ENCODE data around the gene HRH3. TPM values are rescaled to one million over a fixed set of nuclear protein-coding genes. Genes with fewer than 3 reads are reported as not detected.

The HRH3 gene
- total RNA-seq, 1 donor, result not detected

- Histone ChIP-seq H3K27me3 (ENCODE audit: insufficient read depth, low read length) (peaks cover 24% of the 10 kb centered on the region), H3K4me1 (ENCODE audit: insufficient read depth, low read length) (no peaks in the 10 kb centered on the region), H3K4me3 (ENCODE audit: low read length) (no peak overlapping the region), H3K9me3 (ENCODE audit: low read depth, low read length) (no peaks in the 10 kb centered on the region)
These were observed 1.9 kb downstream of the HRH3 start for GRCh38 chr20:62217913-62218773.

GRCh38 chr20:62216636-62217566 lies 3.2 kb downstream of the HRH3 start:
- Histone ChIP-seq H3K4me3 (ENCODE audit: low read length) (no peak overlapping the region), H3K9me3 (ENCODE audit: low read depth, low read length) (no peaks in the 10 kb centered on the region), H3K27me3 (ENCODE audit: insufficient read depth, low read length) (peaks cover 22% of the 10 kb centered on the region), H3K4me1 (ENCODE audit: insufficient read depth, low read length) (no peaks in the 10 kb centered on the region)

- H3K9me3 ChIP-seq (ENCODE audit: low read depth, low read length), result no peaks in the 10 kb centered on the region
- H3K27me3 ChIP-seq (ENCODE audit: insufficient read depth, low read length), result peaks cover 15% of the 10 kb centered on the region
- no peaks in the 10 kb centered on the region for H3K4me1 ChIP-seq (ENCODE audit: insufficient read depth, low read length)
- H3K4me3 ChIP-seq (ENCODE audit: low read length), result no peak overlapping the region
These were observed 4.0 kb downstream of the HRH3 start for GRCh38 chr20:62215991-62216635.

- no peaks in the 10 kb centered on the region for H3K9me3 ChIP-seq (ENCODE audit: low read depth, low read length)
- peaks cover 8% of the 10 kb centered on the region for H3K27me3 ChIP-seq (ENCODE audit: insufficient read depth, low read length)
- no peaks in the 10 kb centered on the region for H3K4me1 ChIP-seq (ENCODE audit: insufficient read depth, low read length)
- H3K4me3 ChIP-seq (ENCODE audit: low read length), result no peak overlapping the region
These were observed 4.8 kb downstream of the HRH3 start for GRCh38 chr20:62215020-62215990.

GRCh38 chr20:62214067-62214466 lies 6.0 kb downstream of the HRH3 start:
- Histone ChIP-seq H3K4me1 (ENCODE audit: insufficient read depth, low read length) (no peaks in the 10 kb centered on the region), H3K27me3 (ENCODE audit: insufficient read depth, low read length) (peaks cover 8% of the 10 kb centered on the region), H3K4me3 (ENCODE audit: low read length) (no peak overlapping the region), H3K9me3 (ENCODE audit: low read depth, low read length) (no peaks in the 10 kb centered on the region)

- H3K27me3 ChIP-seq (ENCODE audit: insufficient read depth, low read length), result no peaks in the 10 kb centered on the region
- no peaks in the 10 kb centered on the region for H3K4me1 ChIP-seq (ENCODE audit: insufficient read depth, low read length)
- H3K9me3 ChIP-seq (ENCODE audit: low read depth, low read length), result no peaks in the 10 kb centered on the region
- no peak overlapping the region for H3K4me3 ChIP-seq (ENCODE audit: low read length)
These were observed 7.8 kb downstream of the HRH3 start for GRCh38 chr20:62212299-62212698.

- no peaks in the 10 kb centered on the region for H3K9me3 ChIP-seq (ENCODE audit: low read depth, low read length)
- H3K4me1 ChIP-seq (ENCODE audit: insufficient read depth, low read length), result no peaks in the 10 kb centered on the region
- no peak overlapping the region for H3K4me3 ChIP-seq (ENCODE audit: low read length)
- H3K27me3 ChIP-seq (ENCODE audit: insufficient read depth, low read length), result no peaks in the 10 kb centered on the region
These were observed 8.2 kb downstream of the HRH3 start for GRCh38 chr20:62211769-62212288.

- no peaks in the 10 kb centered on the region for H3K4me1 ChIP-seq (ENCODE audit: insufficient read depth, low read length)
- H3K9me3 ChIP-seq (ENCODE audit: low read depth, low read length), result no peaks in the 10 kb centered on the region
- no peak overlapping the region for H3K4me3 ChIP-seq (ENCODE audit: low read length)
- no peaks in the 10 kb centered on the region for H3K27me3 ChIP-seq (ENCODE audit: insufficient read depth, low read length)
These were observed 8.9 kb downstream of the HRH3 start for GRCh38 chr20:62211216-62211615.

GRCh38 chr20:62210496-62210855 lies 9.6 kb downstream of the HRH3 start:
- Histone ChIP-seq H3K9me3 (ENCODE audit: low read depth, low read length) (no peaks in the 10 kb centered on the region), H3K27me3 (ENCODE audit: insufficient read depth, low read length) (no peaks in the 10 kb centered on the region), H3K4me1 (ENCODE audit: insufficient read depth, low read length) (no peaks in the 10 kb centered on the region), H3K4me3 (ENCODE audit: low read length) (no peak overlapping the region)

GRCh38 chr20:62209850-62210495 lies 10.1 kb downstream of the HRH3 start:
- Histone ChIP-seq H3K9me3 (ENCODE audit: low read depth, low read length) (no peaks in the 10 kb centered on the region), H3K27me3 (ENCODE audit: insufficient read depth, low read length) (no peaks in the 10 kb centered on the region), H3K4me3 (ENCODE audit: low read length) (no peak overlapping the region), H3K4me1 (ENCODE audit: insufficient read depth, low read length) (no peaks in the 10 kb centered on the region)

- Histone ChIP-seq H3K4me3 (ENCODE audit: low read length) (no peak overlapping the region), H3K27me3 (ENCODE audit: insufficient read depth, low read length) (no peaks in the 10 kb centered on the region), H3K9me3 (ENCODE audit: low read depth, low read length) (no peaks in the 10 kb centered on the region), H3K4me1 (ENCODE audit: insufficient read depth, low read length) (no peaks in the 10 kb centered on the region)
These were observed 11.0 kb downstream of the HRH3 start for GRCh38 chr20:62208795-62209755.

- Histone ChIP-seq H3K4me1 (ENCODE audit: insufficient read depth, low read length) (no peaks in the 10 kb centered on the region), H3K9me3 (ENCODE audit: low read depth, low read length) (no peaks in the 10 kb centered on the region), H3K27me3 (ENCODE audit: insufficient read depth, low read length) (no peaks in the 10 kb centered on the region), H3K4me3 (ENCODE audit: low read length) (no peak overlapping the region)
These were observed 11.8 kb downstream of the HRH3 start for GRCh38 chr20:62208061-62208794.
